GM21447 (cell line): Measurements from ENCODE around the gene GOLGA1.
"Not testable (repeated sequence)": the region's sequence is repeated elsewhere in the genome, so short reads cannot be mapped to it uniquely, and the experiment has no call there.

Experiments used
- ATAC-seq: cut with Tn5 transposase; IDR thresholded peaks from one replicate; pipeline ENCODE4 v1.9.1; 2021; ENCODE audit not compliant: unreplicated experiment

The GOLGA1 gene, protein sequence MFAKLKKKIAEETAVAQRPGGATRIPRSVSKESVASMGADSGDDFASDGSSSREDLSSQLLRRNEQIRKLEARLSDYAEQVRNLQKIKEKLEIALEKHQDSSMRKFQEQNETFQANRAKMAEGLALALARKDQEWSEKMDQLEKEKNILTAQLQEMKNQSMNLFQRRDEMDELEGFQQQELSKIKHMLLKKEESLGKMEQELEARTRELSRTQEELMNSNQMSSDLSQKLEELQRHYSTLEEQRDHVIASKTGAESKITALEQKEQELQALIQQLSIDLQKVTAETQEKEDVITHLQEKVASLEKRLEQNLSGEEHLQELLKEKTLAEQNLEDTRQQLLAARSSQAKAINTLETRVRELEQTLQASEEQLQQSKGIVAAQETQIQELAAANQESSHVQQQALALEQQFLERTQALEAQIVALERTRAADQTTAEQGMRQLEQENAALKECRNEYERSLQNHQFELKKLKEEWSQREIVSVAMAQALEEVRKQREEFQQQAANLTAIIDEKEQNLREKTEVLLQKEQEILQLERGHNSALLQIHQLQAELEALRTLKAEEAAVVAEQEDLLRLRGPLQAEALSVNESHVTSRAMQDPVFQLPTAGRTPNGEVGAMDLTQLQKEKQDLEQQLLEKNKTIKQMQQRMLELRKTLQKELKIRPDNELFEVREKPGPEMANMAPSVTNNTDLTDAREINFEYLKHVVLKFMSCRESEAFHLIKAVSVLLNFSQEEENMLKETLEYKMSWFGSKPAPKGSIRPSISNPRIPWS

DNA sequence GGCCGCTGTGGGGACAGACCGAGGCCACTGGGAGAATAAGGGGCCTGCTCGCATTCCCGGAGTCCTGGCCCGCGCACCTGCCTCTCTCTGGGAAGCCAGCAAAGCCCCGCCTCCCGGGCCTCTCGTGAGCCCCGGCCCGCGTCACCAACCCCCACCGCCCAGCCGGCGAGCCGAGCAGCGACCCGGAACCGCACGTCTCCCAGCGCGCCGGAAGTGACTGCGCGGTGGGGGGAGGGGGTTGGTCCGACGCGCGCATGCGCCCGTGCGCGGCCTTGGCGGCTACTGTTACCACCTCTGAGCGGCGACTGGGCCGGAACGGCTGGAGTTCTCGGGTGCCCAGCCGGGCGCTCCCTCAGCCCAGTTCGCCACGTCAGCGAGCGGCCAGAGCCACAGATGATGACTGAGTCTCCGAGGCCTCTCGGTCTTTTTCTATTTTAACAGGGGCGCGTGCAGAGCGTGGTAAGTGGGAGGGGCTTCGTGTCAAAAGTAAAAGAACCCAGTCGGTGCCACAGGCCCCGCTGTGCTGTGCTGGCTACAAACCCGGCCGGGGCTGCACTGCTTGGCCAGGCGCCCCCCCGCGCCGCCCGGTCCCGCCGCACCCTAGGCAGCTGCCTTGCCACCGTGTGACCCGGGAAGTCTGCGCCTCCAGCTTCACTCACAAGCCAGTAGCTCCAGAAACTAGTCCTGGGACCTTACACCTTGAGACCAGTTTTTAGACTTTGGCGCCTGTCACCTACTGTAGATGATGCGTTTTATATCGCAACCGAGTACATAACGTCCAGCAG, at the start of gene GOLGA1:
Gene GOLGA1 (minus strand): TSS at position 190 of the 785 bp plus-strand sequence. CDS start 2,372 bp downstream, outside the sequence.
- peak; percentile 73 for ATAC-seq

DNA sequence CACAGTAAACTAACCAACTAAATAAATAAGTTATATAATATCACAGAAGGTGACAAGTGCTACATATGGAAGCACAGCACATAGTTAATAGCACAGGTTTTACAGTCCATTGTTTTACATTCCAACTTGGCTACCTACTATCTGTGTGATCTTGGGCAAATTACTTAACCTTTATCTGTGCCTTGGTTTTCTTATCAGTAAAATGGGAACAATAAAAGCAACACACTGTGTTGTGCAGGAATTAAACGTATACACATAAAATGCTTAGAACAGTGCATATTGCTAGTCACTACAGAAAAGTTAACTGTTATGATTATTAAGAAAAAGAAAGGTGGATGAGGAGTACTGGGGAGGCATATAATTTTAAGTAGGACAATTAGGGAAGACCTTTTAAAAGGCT, 42.8 kb upstream of the GOLGA1 start:
- no peak for ATAC-seq

DNA sequence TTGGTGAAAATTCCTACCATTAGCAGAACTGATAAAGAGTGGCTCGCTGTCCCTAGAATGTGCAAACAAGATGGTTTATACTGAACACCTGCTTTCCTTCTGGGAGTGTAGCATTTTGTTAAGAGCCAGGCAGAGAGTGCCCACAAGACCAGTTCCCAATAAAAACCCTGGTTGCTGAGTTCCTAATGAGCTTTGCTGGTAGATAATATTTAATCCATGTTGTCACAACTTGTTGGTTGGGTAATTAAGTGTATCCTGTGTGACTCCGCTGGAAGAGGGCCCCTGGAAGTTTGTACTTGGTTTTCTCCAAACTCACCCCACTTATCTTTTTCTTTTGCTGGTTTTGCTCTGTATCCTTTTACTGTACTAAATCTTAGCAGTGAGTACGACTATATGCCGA, 39.5 kb upstream of the GOLGA1 start:
- no peak for ATAC-seq

DNA sequence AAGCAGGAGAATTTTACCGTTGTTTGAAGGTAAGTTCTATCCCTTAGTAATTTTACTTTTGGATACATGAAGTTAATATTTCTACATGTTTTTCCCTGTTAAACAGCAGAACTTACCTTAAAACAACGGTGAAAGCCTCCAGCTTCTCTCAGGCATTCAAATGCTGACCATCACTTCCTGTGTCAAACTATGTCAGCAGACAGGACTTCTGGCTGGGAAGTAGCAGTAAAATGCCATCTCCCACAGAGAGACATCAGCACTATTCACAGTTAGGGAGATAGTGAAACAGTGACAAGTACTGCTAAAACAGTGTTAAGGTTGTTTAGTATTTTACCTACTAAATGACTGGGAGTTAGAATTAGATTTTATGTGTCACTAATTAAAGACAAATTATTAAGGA, 34.2 kb upstream of the GOLGA1 start:
- ATAC-seq: no peak

DNA sequence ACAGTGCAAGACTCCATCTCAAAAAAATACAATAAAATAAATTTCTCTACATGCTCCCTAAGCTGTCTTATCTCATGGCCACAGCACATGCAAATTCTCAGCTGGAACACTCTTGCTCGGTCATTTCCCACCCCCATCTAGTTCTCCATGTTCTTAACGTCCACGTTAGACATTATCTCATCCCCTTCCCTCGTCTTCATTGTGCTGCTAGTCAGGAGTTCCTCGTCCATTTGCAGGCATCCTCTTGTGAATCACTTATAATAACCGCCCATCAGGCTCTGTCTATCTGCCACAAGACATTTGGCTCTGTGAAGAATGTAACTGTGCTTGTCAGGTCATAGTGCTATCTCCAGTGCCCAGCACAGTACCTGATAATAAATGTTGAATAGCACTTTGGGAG, 32.9 kb upstream of the GOLGA1 start:
- no peak for ATAC-seq

DNA sequence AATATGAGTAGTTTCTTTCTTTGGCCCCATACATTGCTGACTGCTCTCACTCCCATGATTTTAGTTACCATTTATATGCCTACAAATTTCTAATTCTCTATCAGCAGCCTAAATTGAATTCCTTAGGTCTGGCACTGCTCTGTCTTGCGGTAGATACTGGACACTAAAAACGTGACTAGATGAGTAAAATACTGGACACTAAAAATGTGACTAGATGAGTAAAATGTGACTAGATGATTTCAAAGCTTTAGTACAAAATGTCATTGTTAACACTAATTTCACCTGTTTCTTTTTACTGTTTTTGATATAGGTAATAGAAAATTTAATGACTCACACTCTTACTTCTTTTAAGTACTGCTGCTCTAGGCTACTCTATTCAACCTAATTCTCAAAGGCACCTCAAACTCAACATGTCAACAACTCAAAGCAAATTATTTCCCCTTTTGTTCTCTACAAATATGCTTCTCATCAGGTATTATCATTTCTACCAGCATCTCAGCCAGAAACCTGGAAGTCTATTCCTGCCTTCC, 31.4 kb upstream of the GOLGA1 start:
- no peak for ATAC-seq

DNA sequence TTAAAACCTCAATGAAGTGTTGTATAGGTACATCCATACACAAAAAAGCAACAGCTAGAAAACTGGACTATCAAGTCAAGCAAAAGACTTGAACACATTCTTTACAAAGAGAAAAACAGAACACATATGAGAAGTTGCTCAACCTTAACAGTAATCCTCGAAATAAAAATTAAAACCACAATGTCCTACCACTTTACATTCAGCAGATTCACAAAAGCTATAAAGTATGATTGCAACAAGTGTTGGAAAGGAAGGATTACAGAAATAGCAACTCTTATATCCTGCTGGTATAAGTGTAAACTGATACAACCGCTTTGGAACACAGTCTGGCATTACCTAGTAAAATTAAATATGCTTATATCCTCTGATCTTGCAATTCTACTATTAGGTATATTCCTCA, 28.5 kb upstream of the GOLGA1 start:
- no peak for ATAC-seq

DNA sequence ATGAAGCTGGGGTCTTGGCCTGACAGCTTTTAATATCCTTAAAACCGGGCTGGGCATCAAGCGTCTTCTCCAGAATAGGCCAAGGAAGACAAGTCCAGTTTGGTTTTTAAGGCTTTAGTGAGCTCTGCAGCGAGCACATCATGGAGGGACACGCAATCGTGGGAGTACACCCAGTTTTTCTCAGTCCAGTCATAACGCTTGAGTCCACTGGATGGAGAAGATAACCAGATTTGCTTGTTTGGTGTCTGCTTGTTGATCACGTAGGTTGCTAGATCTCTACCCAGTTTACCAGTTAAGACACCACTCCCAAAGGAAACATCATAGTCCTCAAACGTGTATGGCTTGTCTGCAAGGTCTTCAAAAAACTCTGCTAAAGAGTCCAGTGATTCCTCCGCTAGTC, 27.4 kb upstream of the GOLGA1 start:
- ATAC-seq: no peak

DNA sequence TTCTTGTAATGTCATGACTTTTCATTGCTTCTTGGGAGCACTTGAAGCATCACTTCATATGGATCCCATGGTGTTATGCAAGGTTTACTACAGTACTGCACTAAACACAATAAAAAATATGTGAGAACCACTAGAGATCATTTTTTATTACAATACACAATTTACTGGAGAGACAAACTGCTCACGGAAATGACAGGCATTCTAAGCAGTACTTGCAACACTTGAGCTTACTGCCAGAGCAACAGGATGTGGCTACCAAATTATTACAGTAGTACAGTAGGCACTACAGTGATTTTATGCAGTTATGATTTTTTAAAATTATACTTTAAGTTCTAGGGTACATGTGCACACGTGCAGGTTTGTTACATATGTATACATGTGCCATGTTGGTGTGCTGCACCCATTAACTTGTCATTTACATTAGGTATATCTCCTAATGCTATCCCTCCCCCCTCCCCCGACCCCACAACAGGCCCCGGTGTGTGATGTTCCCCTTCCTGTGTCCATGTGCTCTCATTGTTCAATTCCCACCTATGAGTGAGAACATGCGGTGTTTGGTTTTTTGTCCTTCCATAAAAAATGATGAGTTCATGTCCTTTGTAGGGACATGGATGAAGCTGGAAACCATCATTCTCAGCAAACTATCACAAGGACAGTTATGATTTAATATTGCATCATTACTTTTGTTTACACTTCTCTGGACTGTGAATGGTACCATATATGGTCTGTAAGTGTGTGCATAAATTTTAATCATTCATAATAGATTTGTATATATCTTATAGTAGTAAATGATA, 25.1 kb upstream of the GOLGA1 start:
- ATAC-seq: not testable (repeated sequence)

DNA sequence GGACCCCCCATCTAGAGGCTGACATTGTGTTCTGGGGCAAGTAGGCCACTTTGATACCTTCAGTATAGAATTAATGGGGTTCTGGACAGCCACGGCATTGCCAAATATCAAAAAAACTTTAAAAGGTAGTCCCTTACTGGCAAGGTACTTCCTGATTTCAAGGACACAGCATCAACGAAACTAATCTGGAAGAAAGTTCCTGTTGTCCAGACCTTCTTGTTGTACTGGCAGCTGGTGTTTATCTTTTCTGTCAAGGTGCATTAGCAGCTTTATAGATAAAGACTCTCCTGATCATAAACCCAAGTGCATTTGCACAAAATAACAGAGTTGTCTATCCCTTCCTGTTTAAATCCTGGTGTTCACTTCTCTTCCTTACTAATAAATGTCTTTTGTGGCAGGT, 23.7 kb upstream of the GOLGA1 start:
- ATAC-seq: no peak

DNA sequence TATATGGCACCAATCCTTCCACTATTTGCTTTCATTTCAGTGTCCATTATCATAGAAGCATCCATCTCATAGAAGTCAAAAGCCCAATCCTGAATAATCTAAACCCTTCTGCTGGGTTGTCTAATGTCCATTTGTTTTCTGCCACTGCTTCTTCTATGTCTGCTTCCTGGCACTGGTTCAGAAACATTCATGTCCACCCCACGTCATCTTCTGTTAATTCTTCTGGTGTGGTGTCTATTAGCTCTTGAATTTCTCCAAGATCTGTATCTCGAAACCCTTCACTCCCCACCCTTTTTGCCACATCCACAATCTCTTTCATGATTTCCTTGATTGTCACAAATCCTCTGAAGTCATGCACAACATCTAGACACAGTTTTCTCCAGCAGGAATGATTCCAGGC, 23.2 kb upstream of the GOLGA1 start:
- no peak for ATAC-seq

DNA sequence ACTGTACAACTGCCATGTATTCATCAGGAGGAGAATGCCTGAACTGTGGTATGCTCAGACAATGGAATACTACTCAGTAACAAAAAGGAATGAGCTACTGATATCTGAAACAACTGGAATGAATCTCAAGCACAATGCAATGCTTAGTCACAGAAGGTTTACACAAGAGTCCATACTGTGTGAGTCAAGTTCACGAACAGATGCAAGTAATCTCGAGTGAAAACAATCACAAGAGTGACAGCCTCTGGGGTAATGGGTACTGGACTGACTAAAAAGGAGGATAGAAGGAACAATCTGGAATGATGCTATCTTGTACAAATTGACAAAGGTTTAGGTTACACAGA, 19.5 kb upstream of the GOLGA1 start:
- no peak for ATAC-seq

DNA sequence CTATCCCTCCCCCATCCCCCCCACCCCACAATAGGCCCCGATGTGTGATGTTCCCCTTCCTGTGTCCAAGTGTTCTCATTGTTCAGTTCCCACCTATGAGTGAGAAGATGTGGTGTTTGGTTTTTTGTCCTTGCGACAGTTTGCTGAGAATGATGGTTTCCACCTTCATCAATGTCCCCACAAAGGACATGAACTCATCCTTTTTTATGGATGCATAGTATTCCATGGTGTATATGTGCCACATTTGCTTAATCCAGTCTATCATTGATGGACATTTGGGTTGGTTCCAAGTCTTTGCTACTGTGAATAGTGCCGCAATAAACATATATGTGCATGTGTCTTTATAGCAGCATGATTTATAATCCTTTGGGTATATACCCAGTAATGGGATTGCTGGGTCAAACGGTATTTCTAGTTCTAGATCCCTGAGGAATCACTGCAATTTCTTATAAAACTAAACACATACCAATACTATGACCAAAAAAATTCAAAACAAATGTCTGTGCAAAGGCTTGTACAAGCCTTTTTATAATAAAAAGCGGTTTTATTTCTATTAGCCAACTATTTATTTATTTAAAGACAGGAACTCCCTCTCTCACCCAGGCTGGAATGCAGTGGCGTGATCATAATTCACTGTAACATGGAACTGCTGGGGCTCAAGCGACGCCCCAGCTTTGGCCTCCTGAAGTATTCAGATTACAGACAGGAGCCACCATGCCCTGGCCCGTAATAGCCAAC, 19.0 kb upstream of the GOLGA1 start:
- not testable (repeated sequence) for ATAC-seq

DNA sequence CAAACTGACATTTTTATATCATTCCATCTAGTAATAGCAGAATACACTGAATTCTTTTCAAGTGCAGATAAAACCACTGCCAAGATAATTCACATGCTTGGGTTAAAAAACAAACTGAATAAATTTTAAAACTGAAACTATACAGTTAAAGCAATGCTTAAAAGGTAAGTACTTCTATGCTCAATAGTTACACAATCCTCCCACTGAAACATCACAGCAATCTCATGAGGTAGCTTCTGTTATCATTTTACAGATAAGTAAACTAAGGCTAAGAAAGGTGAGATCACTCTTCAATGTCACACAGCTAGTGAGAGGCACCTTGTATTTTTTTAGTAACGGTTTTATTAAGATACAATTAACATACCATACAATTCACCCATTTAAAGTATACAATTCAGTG, 13.4 kb upstream of the GOLGA1 start:
- no peak for ATAC-seq

DNA sequence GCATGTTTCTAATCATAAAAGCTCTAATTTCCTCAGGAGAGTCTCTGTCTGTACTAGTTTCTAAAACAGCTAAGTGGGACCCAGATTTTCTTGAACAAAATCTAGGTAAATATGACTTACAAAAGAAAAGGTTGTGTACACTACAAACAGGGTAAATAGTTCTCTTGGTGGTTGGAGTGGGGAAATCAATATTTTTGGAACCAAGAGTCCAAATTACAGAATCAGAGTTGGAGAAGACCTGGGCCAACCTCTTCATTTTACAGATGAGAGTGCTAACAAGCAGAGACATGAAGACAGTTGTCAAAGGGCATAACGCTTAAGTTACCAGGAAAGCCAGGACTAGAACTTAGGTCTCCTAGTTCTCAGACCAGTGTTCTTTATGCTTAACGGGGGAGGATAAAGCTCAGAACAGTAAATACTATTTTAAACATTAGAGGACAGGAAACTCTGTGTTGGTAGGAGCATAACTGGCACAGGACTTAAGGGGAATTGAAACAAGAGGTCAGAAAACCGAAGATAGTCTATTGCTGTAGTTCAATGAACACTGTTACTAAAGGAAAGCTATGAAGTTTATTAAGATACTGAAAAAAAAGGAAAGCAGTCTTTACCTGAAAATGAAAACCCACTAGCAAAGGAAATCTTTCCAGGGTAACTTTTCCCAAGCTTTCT, 9.3 kb upstream of the GOLGA1 start:
- ATAC-seq: no peak

DNA sequence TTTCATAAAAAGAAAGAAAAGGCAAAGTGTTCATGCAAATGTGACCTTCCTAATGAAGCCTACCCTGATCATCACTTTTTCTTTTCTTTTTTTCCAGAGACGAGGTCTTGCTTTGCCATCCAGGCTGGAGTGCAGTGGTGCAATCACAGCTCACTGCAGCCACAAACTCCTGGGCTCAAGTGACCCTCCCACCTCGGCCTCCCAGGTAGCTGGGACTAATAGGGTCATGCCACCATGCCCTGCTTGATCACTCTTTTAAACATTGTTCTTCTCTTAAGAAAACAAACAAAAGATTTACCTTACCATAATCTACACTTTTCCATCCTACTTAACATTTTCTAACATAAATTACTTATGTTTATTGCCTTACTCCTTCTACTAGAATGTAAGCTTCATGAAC, 8.5 kb upstream of the GOLGA1 start:
- ATAC-seq: no peak

DNA sequence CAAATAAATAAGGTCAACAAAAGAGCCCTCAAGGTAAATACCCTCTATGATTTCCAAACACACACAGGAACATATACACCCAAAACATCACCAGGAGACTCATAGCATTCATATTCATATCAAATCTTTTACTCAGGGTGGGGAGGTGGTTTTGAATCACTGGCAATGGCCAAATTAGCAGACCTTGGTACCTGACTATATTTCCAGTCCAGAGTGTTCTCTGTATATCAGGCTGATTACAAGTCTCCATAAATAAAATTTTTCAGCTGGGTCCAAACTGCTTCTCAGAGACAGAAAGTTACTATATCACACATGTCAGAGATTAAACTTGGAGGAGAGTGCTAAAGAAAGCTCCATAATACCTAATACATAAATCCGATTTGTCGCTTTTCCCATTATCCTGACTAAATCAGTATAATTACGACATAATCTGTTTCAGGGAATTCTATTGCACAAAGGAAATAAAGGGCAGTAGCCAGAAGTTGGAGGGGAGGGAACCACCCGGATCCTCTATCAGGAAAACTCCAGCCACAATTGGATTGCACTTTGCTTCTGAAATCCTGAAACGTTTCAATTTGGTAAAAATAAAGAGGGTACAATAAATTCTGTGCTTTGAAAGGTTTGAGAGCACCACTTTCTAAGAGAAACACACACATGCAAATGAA, 7.0 kb upstream of the GOLGA1 start:
- ATAC-seq: no peak

DNA sequence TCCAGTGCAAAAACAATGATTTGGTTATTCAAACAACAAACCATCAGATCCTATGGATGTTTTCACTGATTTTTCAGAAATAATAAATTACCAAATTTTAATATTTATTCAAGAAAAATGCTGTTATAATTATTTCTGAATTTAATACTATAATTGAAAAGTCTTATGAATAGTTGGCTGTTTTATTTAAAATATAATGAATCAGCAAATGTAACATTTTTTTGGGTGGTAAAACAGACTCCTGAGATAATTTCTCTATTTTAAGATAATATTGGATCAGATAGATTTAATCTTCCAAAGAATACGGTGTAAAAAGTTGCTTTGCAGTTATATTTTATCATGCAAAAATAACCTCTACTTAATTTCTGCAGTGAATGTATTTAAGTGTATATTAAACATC, 5.3 kb upstream of the GOLGA1 start:
- ATAC-seq: no peak
